HG03565 (cell line): Measurements from ENCODE around the gene CCDC182.

Experiments
- ATAC-seq: cut with Tn5 transposase; IDR thresholded peaks from one replicate; pipeline ENCODE4 v1.9.1; 2021; ENCODE audit warnings: mild to moderate bottlenecking, moderate library complexity; ENCODE audit not compliant: unreplicated experiment

CCDC182 gene

GRCh38 chr17:57703273-57703672, 41.8 kb downstream of the CCDC182 start:
- ATAC-seq = no peak

DNA sequence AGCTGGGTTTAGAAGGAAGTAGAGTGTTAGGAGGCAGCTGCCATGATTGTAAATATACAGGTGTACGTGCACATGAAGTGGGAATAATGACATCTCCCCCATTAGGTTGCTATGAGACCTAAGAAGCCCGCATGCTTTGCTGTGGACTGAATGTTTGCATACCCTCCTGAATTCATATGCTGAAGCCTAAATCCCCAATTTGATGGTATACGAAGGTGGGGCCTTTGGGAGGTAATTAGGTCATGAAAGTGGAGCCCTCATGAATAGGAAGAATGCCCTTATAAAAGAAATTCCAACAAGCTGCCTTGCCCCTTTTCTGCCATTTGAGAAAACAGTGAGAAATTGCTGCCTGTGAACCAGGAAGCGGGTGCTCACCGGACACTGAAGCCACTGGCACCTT, 44.0 kb downstream of the CCDC182 start:
- no peak for ATAC-seq

DNA sequence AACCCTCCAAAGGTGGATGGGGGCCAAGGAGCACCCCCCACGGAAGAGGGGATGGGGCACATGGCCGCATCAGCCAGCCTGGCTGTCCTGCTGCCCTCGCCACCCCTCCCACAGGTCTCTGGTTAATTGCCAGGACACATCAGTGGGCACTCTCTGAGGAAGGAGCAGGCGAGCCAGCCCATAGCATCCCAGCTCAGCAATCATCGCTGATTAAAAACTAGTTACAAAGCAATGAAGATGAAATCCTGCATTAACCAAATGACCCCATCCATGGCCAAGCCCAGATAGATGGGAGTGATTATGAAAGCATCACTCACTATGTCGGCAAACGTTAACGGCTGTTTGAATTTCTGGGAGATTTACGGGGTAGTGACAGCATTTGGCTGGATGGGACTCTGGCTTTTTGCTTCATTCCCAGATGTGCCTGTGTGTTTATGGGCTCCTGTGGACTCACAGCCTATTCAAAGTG, 45.3 kb downstream of the CCDC182 start:
- ATAC-seq = no peak

- no peak for ATAC-seq
These were observed 47.0 kb downstream of the CCDC182 start for GRCh38 chr17:57697891-57698711.

- no peak for ATAC-seq
These were observed 47.9 kb downstream of the CCDC182 start for GRCh38 chr17:57697197-57697596.

DNA sequence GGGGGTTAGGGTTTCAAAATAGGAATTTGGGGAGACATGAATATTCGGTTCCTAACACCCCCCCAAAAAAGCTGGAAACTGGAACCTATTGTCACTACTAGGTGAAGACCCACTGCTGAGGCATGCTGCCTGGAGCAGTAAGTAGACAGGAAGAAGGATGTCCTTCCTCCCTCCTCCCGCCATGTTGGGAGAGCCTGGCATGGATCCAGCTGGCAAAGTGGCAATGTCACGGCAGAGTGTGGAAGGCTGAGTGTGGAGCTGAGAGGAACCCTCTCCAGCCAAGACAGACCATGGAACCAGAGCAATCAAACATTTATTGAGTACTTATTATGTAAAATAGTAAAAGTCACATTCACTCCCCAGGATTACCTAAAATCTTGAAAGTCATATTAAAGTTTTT, 49.0 kb downstream of the CCDC182 start:
- no peak for ATAC-seq
